GM12878 (cell line): ENCODE results near the gene CFAP61. TPM values are rescaled to one million over a fixed set of nuclear protein-coding genes. Genes with fewer than 3 reads are reported as not detected.

Experiments used
- ATAC-seq: fragments of 200-7000 bp; cut with Tn5 transposase; 3 replicates; pipeline ENCODE4 v1.9.1; 2020; ENCODE audit warnings: mild to moderate bottlenecking, moderate library complexity
- BruUV-seq: library from RNA; stranded (reverse); fragments of 400-500 nt; replicated peaks from 2 replicates; lab custom pipeline; 2021; lab: Mats Ljungman, UMichigan
- CTCF ChIA-PET: fragments of 300-600 bp; sonication (Branson Sonifier 250); formaldehyde crosslinking; extraction: SDS; loops from one replicate; lab custom pipeline; 2021; ENCODE audit warnings: inconsistent platforms; lab: Yijun Ruan, JAX
- POLR2A ChIA-PET: fragments of 350-600 bp; formaldehyde crosslinking; extraction: SDS; loops from one replicate; lab custom pipeline; 2021; ENCODE audit warnings: inconsistent platforms; lab: Charles Lee
- RAD21 ChIA-PET: fragments of 300-600 bp; sonication (Branson Sonifier 250); formaldehyde crosslinking; loops from one replicate; lab custom pipeline; 2023; ENCODE audit warnings: antibody characterized with exemption; ENCODE audit not compliant: unreplicated experiment; lab: Charles Lee
- SMC1A ChIA-PET: fragments of 300-600 bp; sonication (Branson Sonifier 250); formaldehyde crosslinking; loops from one replicate; lab custom pipeline; 2023; ENCODE audit not compliant: unreplicated experiment, uncharacterized antibody; lab: Charles Lee
- DNase-seq: peaks from one replicate; pipeline ENCODE4 v3.0.0-alpha.2; 2011; ENCODE audit warnings: low read depth, low spot score
- FAIRE-seq: peaks from 3 replicates; lab custom pipeline; 2011; peaks lifted over from hg19 to GRCh38; lab: Jason Lieb, UNC
- H2AFZ ChIP-seq: 2 replicates; pipeline ENCODE4 v1.6.0; 2011; ENCODE audit warnings: low read depth, low read length, control low read depth; ENCODE audit not compliant: control insufficient read depth
- H3K27ac ChIP-seq: 2 replicates; pipeline ENCODE4 v1.5.1; 2011; ENCODE audit warnings: control low read depth; ENCODE audit not compliant: control insufficient read depth, insufficient read depth
- H3K27me3 ChIP-seq, 2 experiments: replicated peaks in 1 of 2; 2 replicates each; pipeline versions ENCODE4 v1.6.0 to v1.6.1; 2011; ENCODE audit warnings: low read length in 1 of 2; ENCODE audit not compliant: control insufficient read depth in 2 of 2, insufficient read depth in 2 of 2
- H3K36me3 ChIP-seq, 2 experiments: 2 replicates each; pipeline ENCODE4 v1.5.1; 2011; ENCODE audit warnings: low read length in 1 of 2; ENCODE audit not compliant: control insufficient read depth in 2 of 2, insufficient read depth in 2 of 2
- H3K4me1 ChIP-seq: 2 replicates; pipeline ENCODE4 v1.6.1; 2011; ENCODE audit warnings: mild to moderate bottlenecking, low read length, moderate library complexity, mixed read lengths; ENCODE audit not compliant: control insufficient read depth, insufficient read depth
- H3K4me2 ChIP-seq: 2 replicates; pipeline ENCODE4 v1.6.0; 2011; ENCODE audit warnings: control low read depth; ENCODE audit not compliant: control insufficient read depth, insufficient read depth
- H3K4me3 ChIP-seq: fragments of 200-600 bp; sonication (generic); 2 replicates; pipeline ENCODE4 v1.5.1; 2016
- H3K79me2 ChIP-seq: 2 replicates; pipeline ENCODE4 v1.6.0; 2011; ENCODE audit warnings: low read length; ENCODE audit not compliant: control insufficient read depth, insufficient read depth
- H3K9ac ChIP-seq: 2 replicates; pipeline ENCODE4 v1.8.0; 2011; ENCODE audit warnings: low read length, control low read depth, mixed read lengths; ENCODE audit not compliant: control insufficient read depth, insufficient read depth
- H3K9me3 ChIP-seq: replicated peaks from 3 replicates; pipeline ENCODE4 v1.5.1; 2011; ENCODE audit warnings: mild to moderate bottlenecking, low read length; ENCODE audit not compliant: control insufficient read depth, insufficient read depth
- H4K20me1 ChIP-seq: 2 replicates; pipeline ENCODE4 v1.6.0; 2011; ENCODE audit not compliant: control insufficient read depth, insufficient read depth
- ATF2 ChIP-seq: IDR thresholded peaks from 2 replicates; pipeline ENCODE4 v1.6.1; 2012; ENCODE audit warnings: low read length, inconsistent platforms
- BMI1 ChIP-seq: fragments of 450-650 bp; IDR thresholded peaks from 2 replicates; pipeline ENCODE4 v1.6.1; 2016; ENCODE audit warnings: mild to moderate bottlenecking, moderate library complexity, borderline replicate concordance
- KLF5 ChIP-seq: fragments of 450-650 bp; IDR thresholded peaks from 2 replicates; pipeline ENCODE4 v1.6.1; 2014; ENCODE audit warnings: mild to moderate bottlenecking; ENCODE audit not compliant: partially characterized antibody
- NFYA ChIP-seq: IDR thresholded peaks from 2 replicates; pipeline ENCODE4 v1.6.1; 2011; ENCODE audit warnings: low read depth, mild to moderate bottlenecking, low read length, improper control_type of control experiment, borderline replicate concordance
- NFYB ChIP-seq: IDR thresholded peaks from 2 replicates; pipeline ENCODE4 v1.6.1; 2011; ENCODE audit warnings: low read depth, mild to moderate bottlenecking, low read length, improper control_type of control experiment, moderate library complexity; ENCODE audit not compliant: insufficient read depth
- RFX5 ChIP-seq: IDR thresholded peaks from 2 replicates; pipeline ENCODE4 v1.6.1; 2011; ENCODE audit warnings: low read depth, low read length, improper control_type of control experiment
- ZBTB40 ChIP-seq: fragments of 450-650 bp; IDR thresholded peaks from 2 replicates; pipeline ENCODE4 v1.6.1; 2016; ENCODE audit warnings: mild to moderate bottlenecking, moderate library complexity, borderline replicate concordance
- WGBS: methylation state at CpG from one replicate; pipeline ENCODE4 v1.1.6; 2016; ENCODE audit warnings: low lambda C conversion rate; ENCODE audit not compliant: insufficient replicate concordance, insufficient coverage; ENCODE audit errors: missing lambda C conversion rate; 5-methylcytosine and 5-hydroxymethylcytosine counted together
- in situ Hi-C: fragments of 300-500 bp; cut with MboI; formaldehyde crosslinking; loops from 9 replicates; pipeline ENCODE4 v1.14.3; 2018; ENCODE audit warnings: mixed read lengths
- intact Hi-C: fragments of 100-400 bp; cut with micrococcal nuclease; formaldehyde crosslinking; loops from one replicate; pipeline ENCODE4 v1.14.2; 2022; ENCODE audit not compliant: unreplicated experiment
- polyA plus RNA-seq, 11 experiments: library from polyadenylated mRNA; depleted of rRNA in 4 of 11; unstranded in 6 of 11; stranded (reverse) in 5 of 11; fragments of >200 nt; fragmentation: Nextera tagmentation in 4 of 11; fragmentation: Illumina TruSeq in 1 of 11; extraction: Ambion mirVana in 4 of 11; extraction: Trizol in 1 of 11; gene quantifications; 1 replicate in 1 of 11; 2 replicates in 10 of 11; pipeline versions ENCODE4 v1.2.1 to v1.2.3, GENCODE V29; 2011 to 2016; ENCODE audit warnings: inconsistent platforms in 2 of 11, missing spikeins in 2 of 11, low read depth in 1 of 11
- total RNA-seq, 4 experiments: library from RNA; depleted of rRNA in 3 of 4; stranded (reverse); fragments of >200 nt in 3 of 4; fragmentation: Illumina TruSeq in 1 of 4; extraction: Trizol in 1 of 4; gene quantifications; 2 replicates each; pipeline versions ENCODE4 v1.2.1 to v1.2.3, GENCODE V29; 2013 to 2021
- TF ChIP-seq, protein P1 (sequence below): fragments of 450-650 bp; formaldehyde crosslinking; IDR thresholded peaks from 2 replicates; pipeline ENCODE4 v1.5.0; 2022; ENCODE audit warnings: mild to moderate bottlenecking, missing genetic modification characterization

Gene CFAP61
- total and polyA plus RNA-seq, 10 of the 15 experiments (the other 5 are each of a cell fraction or from before 2014, with no cell fraction given) = 0.11 to 0.41 (median 0.24) TPM; not detected in 7

DNA sequence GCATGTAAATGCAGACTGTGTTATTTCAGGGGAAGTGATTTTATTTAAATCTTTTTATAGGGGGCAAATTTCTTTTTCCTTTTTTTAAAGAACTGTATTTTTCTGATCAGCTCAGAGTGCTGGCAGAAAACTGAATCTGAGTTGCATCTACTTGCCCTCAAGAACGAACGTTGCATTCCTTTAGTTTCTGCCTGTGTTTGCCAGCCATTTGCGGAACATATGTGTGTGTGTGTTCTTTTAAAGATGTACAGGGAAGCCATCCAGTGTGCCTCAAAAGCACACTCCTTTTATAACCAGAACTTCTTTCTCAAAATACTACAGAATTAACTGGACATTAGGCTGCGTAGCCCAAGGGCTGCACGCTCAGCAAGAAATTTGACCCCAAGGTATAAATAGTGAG is 289.7 kb downstream of the CFAP61 start (continued):
- TF ChIP-seq, protein P1, sequence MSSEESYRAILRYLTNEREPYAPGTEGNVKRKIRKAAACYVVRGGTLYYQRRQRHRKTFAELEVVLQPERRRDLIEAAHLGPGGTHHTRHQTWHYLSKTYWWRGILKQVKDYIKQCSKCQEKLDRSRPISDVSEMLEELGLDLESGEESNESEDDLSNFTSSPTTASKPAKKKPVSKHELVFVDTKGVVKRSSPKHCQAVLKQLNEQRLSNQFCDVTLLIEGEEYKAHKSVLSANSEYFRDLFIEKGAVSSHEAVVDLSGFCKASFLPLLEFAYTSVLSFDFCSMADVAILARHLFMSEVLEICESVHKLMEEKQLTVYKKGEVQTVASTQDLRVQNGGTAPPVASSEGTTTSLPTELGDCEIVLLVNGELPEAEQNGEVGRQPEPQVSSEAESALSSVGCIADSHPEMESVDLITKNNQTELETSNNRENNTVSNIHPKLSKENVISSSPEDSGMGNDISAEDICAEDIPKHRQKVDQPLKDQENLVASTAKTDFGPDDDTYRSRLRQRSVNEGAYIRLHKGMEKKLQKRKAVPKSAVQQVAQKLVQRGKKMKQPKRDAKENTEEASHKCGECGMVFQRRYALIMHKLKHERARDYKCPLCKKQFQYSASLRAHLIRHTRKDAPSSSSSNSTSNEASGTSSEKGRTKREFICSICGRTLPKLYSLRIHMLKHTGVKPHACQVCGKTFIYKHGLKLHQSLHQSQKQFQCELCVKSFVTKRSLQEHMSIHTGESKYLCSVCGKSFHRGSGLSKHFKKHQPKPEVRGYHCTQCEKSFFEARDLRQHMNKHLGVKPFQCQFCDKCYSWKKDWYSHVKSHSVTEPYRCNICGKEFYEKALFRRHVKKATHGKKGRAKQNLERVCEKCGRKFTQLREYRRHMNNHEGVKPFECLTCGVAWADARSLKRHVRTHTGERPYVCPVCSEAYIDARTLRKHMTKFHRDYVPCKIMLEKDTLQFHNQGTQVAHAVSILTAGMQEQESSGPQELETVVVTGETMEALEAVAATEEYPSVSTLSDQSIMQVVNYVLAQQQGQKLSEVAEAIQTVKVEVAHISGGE (CRISPR knock-in tag) = no peak

DNA sequence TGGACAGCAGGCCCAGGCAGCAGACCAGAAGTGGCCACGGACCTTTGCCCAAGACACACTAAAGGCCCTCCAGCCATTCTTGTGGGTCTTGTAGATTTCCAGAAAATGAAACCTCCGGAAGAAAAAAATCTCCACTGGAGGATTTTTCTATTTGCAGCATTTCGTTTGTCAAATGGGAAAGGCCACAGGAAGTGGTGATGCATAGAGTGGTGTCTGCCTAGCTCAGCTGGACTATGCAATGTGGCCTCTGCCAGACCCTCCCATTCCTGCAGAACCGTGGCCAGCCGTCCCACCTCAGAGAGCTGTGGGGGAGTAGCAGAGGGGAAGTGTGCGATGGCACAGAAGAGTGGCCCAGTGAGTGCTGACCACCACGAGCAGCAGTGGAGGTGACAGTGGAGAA is 291.6 kb downstream of the CFAP61 start:
- Histone ChIP-seq H3K27ac (no peak overlapping the region), H2AFZ (no peak overlapping the region), H3K36me3 (no peaks in the 10 kb centered on the region), H3K9me3 (no peaks in the 10 kb centered on the region), H4K20me1 (no peaks in the 10 kb centered on the region), H3K27me3 (no peaks in the 10 kb centered on the region; a peak in 1 of 4 replicates)
- ChIA-PET RAD21 (interaction anchor here (0.8 kb wide), 1 partner anchor 235 kb away, joined by 3 read pairs; no protein-coding TSS in a partner anchor), CTCF (no interaction called here), POLR2A (no interaction called here)
- no peak for DNase-seq
- in situ Hi-C loops = no loop called here
- 31% methylated on average over 7 of the region's 7 CpGs for WGBS
- no peak for ATAC-seq
- TF ChIP-seq RFX5 (no peak), ZBTB40 (no peak), ATF2 (no peak), NFYA (no peak), KLF5 (no peak), BMI1 (no peak), NFYB (no peak)
- TF ChIP-seq, all 136 proteins: peak for 0
- no peaks in the 10 kb centered on the region for H3K4me1 ChIP-seq
- no peak overlapping the region for H3K4me3 ChIP-seq
- H3K4me2 ChIP-seq = no peak overlapping the region
- BruUV-seq = no TSS peak
- H3K79me2 ChIP-seq = no peaks in the 10 kb centered on the region
- intact Hi-C loops = no loop called here
- FAIRE-seq = no peak
- no peak overlapping the region for H3K9ac ChIP-seq
- SMC1A ChIA-PET = no interaction called here
